ENCODE measurements around the gene ADCY10.

GRCh38 chr1:167935216-167936067, 21.5 kb upstream of the ADCY10 start:
- TF ChIP-seq CTCF (IDR thresholded peaks at IDR 0.05) (no peak), POLR2A (IDR thresholded peaks at IDR 0.05) (peak in 1 of 2 donors; percentile 67), POLR2AphosphoS5 (IDR thresholded peaks at IDR 0.05) (peak in 2 of 3 donors; percentile 21 to 36)
